Ishikawa (cell line): ENCODE data around the gene ARHGEF40.

Source experiments
- CEBPB ChIP-seq: IDR thresholded peaks from 2 replicates; pipeline ENCODE4 v1.6.1; 2012
- CREB1 ChIP-seq: IDR thresholded peaks from 2 replicates; pipeline ENCODE4 v1.6.1; 2012; ENCODE audit warnings: low read depth
- EGR1 ChIP-seq: IDR thresholded peaks from 2 replicates; pipeline ENCODE4 v1.6.1; 2012
- EP300 ChIP-seq: IDR thresholded peaks from 2 replicates; pipeline ENCODE4 v1.6.1; 2012; ENCODE audit warnings: borderline replicate concordance
- FOXM1 ChIP-seq: IDR thresholded peaks from 2 replicates; pipeline ENCODE4 v1.6.1; 2012; ENCODE audit warnings: low read depth, borderline replicate concordance
- MAX ChIP-seq: IDR thresholded peaks from 2 replicates; pipeline ENCODE4 v1.6.1; 2012
- NFIC ChIP-seq: IDR thresholded peaks from 2 replicates; pipeline ENCODE4 v1.6.1; 2012
- RAD21 ChIP-seq: IDR thresholded peaks from 2 replicates; pipeline ENCODE4 v1.6.1; 2012; ENCODE audit warnings: low read depth
- REST ChIP-seq: IDR thresholded peaks from 2 replicates; pipeline ENCODE4 v1.6.1; 2012; ENCODE audit warnings: low read depth, mild to moderate bottlenecking
- TAF1 ChIP-seq: IDR thresholded peaks from 2 replicates; pipeline ENCODE4 v1.6.1; 2012; ENCODE audit warnings: low read depth, mild to moderate bottlenecking
- TCF12 ChIP-seq: IDR thresholded peaks from 2 replicates; pipeline ENCODE4 v1.6.1; 2012; ENCODE audit warnings: low read depth
- TEAD4 ChIP-seq: IDR thresholded peaks from 2 replicates; pipeline ENCODE4 v1.6.1; 2012
- USF1 ChIP-seq: IDR thresholded peaks from 2 replicates; pipeline ENCODE4 v1.6.1; 2012
- YY1 ChIP-seq: IDR thresholded peaks from 2 replicates; pipeline ENCODE4 v1.6.1; 2012; ENCODE audit warnings: low read depth
- ZBTB7A ChIP-seq: IDR thresholded peaks from 2 replicates; pipeline ENCODE4 v1.6.1; 2012; ENCODE audit warnings: low read depth

The ARHGEF40 gene

GRCh38 chr14:21053184-21054122, 16.7 kb upstream of the ARHGEF40 start:
- no peak for TF ChIP-seq CEBPB
- TF ChIP-seq TCF12 = no peak
- no peak for TF ChIP-seq NFIC
- TF ChIP-seq EP300 = no peak
- TF ChIP-seq TEAD4 = no peak
- TF ChIP-seq REST = no peak
- no peak for TF ChIP-seq FOXM1
- TF ChIP-seq USF1 = no peak
- TF ChIP-seq EGR1 = no peak
- no peak for TF ChIP-seq YY1
- no peak for TF ChIP-seq ZBTB7A
- no peak for TF ChIP-seq RAD21
- TF ChIP-seq TAF1 = no peak
- TF ChIP-seq CREB1 = no peak
- no peak for TF ChIP-seq MAX

- no peak for TF ChIP-seq USF1
Measured at GRCh38 chr14:21054123-21054767, 15.9 kb upstream of the ARHGEF40 start.

- no peak for TF ChIP-seq CEBPB
- TF ChIP-seq REST = no peak
- no peak for TF ChIP-seq FOXM1
- TF ChIP-seq EP300 = no peak
- no peak for TF ChIP-seq TEAD4
Measured at GRCh38 chr14:21054768-21055145, 15.3 kb upstream of the ARHGEF40 start.

- TF ChIP-seq NFIC = no peak
- no peak for TF ChIP-seq ZBTB7A
- TF ChIP-seq MAX = no peak
- TF ChIP-seq REST = no peak
- TF ChIP-seq TEAD4 = no peak
- no peak for TF ChIP-seq RAD21
- TF ChIP-seq USF1 = no peak
- TF ChIP-seq EGR1 = no peak
Measured at GRCh38 chr14:21055432-21056117, 14.5 kb upstream of the ARHGEF40 start.
